T-helper 1 cell (primary cell): Measurements from ENCODE around the gene ADD3.
"Not testable (repeated sequence)": the region's sequence is repeated elsewhere in the genome, so short reads cannot be mapped to it uniquely, and the experiment has no call there.

Experiments used
- DNase-seq, 5 donors: peaks; one replicate each; pipeline ENCODE4 v3.0.0-alpha.2; 2012 to 2020

The ADD3 gene

DNA sequence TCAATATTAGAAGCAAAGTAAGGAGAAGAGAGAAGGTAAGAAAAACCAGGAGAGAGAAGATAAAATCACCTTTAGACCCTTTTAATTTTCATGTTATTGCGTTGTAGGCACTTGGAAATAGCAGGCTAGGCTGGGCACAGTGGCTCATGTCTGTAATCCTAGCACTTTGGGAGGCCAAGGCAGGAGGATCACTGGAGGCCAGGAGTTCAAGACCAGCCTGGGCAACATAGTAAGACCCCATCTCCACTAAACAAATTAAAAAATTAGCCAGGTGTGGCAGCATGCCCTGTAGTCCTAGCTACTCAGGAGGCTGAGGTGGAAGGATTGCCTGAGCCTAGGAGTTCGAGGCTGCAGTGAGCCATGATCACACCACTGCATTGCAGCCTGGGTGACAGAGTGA is 106.9 kb downstream of the ADD3 start:
- not testable (repeated sequence) for DNase-seq

- no peak for DNase-seq
These were observed 108.2 kb downstream of the ADD3 start for GRCh38 chr10:110115784-110116520.

DNA sequence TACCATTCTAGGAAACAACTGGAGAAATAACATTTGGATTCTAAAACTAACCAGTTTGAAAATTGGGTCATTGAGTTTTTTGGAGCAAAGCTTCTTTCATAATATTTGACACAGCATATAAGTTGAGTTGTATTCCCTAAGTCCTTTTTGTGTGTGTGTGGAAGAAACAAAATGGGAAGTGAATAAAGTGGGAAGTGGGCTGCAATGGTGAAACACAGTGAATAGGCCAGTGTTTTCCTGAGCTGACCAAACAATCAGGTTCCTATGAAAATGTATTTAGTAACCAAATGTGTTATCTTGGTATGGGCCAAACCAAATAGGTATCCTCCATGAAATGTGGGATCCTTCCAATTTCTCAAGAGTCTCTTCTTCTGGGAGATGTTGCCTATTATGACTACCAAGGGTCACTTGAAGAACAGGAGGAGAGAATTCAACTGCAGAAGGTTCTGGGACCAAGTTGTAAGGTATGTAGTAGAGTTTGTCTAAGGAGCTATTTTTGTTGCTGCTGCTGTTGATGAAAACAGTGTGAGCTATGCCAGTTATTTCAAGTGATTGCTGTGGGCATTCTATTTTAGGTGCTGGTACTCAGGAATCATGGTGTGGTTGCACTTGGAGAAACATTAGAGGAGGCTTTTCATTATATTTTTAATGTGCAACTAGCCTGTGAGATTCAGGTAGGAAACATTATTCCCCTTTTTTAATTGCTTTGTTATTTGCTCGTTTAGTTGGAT is 111.3 kb downstream of the ADD3 start:
- no peak for DNase-seq

GRCh38 chr10:110123594-110123993 is 115.8 kb downstream of the ADD3 start:
- DNase-seq, result no peak

GRCh38 chr10:110129490-110129889 is 121.7 kb downstream of the ADD3 start:
- DNase-seq, result no peak

DNA sequence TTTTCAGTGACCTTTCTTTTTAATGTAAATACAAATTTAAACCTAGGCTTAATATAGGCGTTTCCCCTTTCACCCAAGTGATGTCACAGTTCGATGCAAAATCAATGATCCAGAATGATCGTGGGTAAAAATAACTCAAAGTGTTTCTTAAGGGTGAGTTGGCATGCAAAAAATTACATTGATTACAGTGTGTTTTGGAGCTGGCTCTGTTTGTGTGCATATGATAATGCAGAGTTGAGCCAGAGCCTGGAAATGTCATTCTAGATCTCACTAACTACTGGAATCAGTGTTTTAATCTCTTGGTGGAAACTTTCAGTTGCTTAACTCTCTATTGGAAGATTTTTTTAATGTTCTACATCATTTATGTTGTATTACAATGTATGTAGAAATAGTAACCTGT is 127.1 kb downstream of the ADD3 start:
- DNase-seq, result no peak

GRCh38 chr10:110135836-110136235 is 128.1 kb downstream of the ADD3 start:
- DNase-seq, result not testable (repeated sequence)

DNA sequence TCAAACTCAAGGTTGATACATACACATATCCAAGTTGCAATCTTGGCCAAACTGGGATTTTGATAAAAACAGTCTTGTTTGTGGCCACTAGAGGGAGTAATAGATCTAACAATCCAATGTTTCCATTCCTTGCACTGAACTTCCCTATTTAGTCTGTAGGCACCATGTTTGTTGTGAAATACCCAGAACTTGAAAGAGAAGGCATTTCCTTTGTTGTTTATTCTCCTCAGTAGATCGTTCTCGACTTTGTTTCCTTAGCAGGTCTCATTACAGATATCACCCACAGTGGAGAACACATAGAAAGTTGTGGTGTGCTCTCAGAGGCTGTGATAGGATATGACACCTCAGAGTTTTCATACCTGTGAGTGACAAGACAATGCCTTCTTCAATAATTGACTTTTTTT is 129.4 kb downstream of the ADD3 start:
- DNase-seq, result peak in 2 of 5 donors; percentile 10 to 64

- DNase-seq, result peak in 1 of 5 donors; percentile 64
These were observed 130.5 kb downstream of the ADD3 start for GRCh38 chr10:110138197-110138812.

DNA sequence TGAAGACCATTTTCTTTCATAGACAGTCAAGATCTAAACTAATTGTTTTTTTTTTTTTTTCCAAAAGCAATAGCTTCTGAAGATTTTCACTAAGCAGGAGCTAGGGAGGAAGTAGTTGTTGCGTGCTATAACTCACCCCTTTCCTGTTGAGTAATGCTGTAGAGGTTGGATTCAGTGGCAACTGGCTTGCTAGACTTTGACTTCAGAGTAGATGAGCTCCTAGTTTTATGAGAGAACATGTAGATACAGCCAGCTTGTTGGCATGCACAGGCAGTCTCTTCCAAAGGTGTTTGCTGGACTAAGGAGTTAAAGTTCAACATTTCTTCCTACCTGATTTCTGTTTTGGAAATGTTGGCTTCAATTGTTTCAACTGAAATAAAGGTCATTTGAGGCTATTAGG is 133.4 kb downstream of the ADD3 start:
- DNase-seq, result peak in 1 of 5 donors; percentile 61

- DNase-seq, result no peak
These were observed 134.3 kb downstream of the ADD3 start for GRCh38 chr10:110141871-110142635.

DNA sequence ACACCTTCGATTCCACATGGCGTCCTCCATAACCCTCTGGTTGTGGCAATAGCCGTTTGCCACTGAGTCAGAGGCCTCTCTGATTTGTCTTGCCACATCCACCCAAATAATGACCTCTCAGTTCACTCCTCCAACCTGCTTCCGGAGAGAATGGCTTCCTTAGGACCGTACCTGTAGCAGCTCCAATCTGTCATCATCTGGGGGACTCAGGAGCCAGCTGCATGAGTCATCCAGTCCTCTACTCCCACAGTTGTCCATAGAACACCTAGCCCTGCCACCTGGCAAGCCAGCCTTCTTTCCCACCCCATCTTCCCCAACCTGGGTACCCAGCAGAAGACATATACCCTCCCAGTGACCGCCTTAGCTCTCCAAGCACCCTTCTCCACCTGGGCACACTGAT is 135.2 kb downstream of the ADD3 start:
- no peak for DNase-seq

DNA sequence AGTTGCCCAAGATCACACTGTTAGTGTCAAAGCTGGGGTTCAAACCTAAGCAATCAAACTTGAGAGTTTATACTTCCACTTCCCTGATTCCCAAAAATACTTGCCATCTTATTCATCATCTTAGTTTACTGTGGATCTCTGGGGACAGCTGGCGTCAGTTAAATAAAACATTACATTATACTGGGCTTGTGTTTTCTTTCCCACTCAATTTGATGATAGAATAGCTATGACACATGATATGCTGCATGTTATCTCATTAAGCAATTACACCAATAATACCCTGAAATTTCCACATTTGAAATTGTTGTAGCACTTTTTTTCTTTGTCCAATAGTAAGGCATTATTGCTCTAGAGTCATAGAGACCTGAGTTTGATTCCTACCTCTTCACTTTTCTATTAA is 136.7 kb downstream of the ADD3 start:
- DNase-seq, result no peak

GRCh38 chr10:110147961-110148360 is 140.2 kb downstream of the ADD3 start:
- DNase-seq, result no peak

GRCh38 chr10:110149259-110149658 is 141.5 kb downstream of the ADD3 start:
- no peak for DNase-seq

- DNase-seq, result no peak
These were observed 142.3 kb downstream of the ADD3 start for GRCh38 chr10:110150046-110150445.

- DNase-seq, result no peak
These were observed 143.2 kb downstream of the ADD3 start for GRCh38 chr10:110150981-110151380.

DNA sequence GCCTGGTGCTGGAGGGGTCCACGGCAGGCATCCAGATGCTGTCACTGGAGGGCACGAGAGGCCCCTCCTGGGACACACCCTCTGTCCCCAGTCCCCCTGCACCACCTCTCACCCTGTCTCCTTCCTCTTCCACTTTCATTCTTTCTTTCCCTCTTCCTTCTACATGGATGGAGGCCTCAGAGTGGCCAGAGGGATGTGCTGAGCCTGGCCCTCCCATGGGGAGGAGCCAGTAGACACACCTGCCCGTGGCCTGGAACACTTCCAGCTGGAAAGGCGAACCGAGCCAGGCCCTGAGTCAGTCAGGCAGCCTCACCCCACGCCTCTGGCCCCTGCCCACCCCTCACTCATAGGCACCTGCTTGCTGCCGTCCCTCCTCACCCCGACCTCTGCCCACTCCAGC is 143.7 kb downstream of the ADD3 start:
- no peak for DNase-seq

DNA sequence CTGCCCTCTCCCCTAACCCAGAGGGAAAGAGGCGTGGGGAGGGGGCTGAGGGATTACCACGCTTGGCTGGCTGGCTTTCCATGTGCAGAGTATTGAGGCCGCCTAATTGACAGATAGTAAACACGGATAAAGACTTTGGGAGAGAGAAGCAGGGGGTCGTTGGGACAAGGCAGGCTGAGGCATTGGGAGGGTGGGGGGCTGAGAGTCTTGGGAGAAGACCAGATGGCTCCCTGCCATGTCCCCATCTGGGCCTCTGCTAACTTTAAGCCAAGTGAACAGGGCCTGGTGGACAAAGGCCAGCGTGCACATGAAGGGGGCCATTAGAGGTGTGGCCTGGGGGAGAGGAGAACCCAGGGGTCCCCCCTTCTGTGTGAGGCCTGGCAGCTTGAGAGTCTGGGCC is 144.2 kb downstream of the ADD3 start:
- DNase-seq, result no peak

DNA sequence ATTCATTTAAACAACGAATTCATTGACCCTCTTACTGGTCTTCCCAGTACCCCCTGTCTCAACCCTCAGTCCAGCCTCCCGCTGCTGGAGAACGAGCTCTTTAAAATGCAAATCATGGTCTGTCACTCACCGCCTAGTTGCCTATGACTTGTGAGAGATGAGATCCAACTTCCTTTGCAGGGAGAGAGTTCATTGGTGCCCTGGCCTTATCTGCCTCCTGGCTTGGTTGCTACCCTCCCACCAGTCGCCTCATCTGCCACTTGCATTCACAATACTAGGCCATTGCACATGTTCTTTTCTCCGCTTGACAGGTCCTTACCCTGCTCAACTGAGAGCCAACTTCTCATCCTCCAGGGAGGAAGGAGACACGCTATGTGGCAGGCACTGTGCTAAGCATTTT is 145.6 kb downstream of the ADD3 start:
- no peak for DNase-seq

GRCh38 chr10:110156046-110156445 is 148.3 kb downstream of the ADD3 start:
- DNase-seq, result no peak

DNA sequence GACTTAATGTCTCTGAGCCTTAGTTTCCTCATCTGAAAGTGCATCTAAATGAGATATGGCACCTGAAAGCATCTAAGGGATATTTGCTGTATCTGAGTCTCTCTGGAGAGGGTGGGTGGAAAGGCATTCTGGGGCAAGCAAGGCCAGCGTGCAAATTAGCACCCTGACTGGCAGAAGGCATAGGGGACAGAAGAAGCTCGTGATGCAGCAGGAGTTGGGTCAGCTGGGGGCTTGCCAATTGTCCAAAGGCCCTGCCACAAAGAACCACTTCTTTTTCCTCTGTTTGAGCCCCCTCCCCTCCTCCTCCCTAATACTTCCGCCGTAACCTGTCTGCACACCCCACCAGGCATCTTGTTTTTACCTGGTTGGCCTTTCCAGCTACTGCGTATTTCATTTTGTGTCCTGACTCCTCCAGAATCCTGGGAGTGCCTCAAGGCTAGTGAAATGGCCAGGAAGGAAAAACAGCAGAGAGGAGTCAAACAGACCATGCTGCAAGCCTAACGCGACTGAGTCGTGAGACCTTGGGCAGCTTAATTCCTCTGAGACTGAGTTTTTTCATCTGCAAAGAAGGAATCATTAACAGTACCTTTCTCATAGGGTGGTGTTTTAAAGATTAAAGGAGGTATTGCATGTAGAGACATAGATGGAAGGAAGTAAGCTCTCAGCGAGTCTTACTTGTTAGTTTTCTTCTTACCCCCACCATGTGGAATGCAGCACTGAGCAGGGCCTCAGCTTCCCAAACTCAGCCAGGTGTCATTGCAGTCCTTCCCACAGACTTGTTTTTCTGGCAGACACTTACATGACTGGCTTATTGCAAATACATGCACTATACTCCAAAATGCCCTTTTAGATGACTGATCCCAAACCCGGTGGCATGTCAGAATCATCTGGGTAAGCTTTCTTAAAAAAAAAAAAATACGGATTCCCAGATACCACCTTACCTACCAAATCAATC is 150.5 kb downstream of the ADD3 start:
- no peak for DNase-seq
